CD14-positive monocyte (primary cell): ENCODE data around the gene SPOPL. TPM values are rescaled to one million over a fixed set of nuclear protein-coding genes. Genes with fewer than 3 reads are reported as not detected.

ENCODE experiments used
- DNase-seq, 3 donors: peaks; one replicate each; pipeline ENCODE4 v3.0.0-alpha.2; 2011 to 2022
- H2AFZ ChIP-seq: 2 replicates; pipeline ENCODE4 v1.6.0; 2012; ENCODE audit warnings: mild to moderate bottlenecking, low read depth, low read length, inconsistent platforms; ENCODE audit not compliant: insufficient read depth, poor library complexity, severe bottlenecking
- H3K27ac ChIP-seq, 2 donors: 1 replicate in 1 of 2; 2 replicates in 1 of 2; pipeline ENCODE4 v1.5.1; 2012 to 2013; ENCODE audit warnings: low read length in 2 of 2, control low read depth in 1 of 2, inconsistent platforms in 1 of 2, low read depth in 1 of 2, mild to moderate bottlenecking in 1 of 2
- H3K27me3 ChIP-seq, 2 donors: one replicate each; pipeline versions ENCODE4 v1.6.0 to v1.6.1; 2011 to 2013; ENCODE audit warnings: low read length in 2 of 2; ENCODE audit not compliant: control insufficient read depth in 2 of 2, insufficient read depth in 2 of 2
- H3K36me3 ChIP-seq, 2 donors: replicated peaks in 1 of 2; 1 replicate in 1 of 2; 2 replicates in 1 of 2; pipeline versions ENCODE4 v1.5.1 to v1.6.1; 2012 to 2013; ENCODE audit warnings: low read length in 2 of 2, control low read depth in 1 of 2, inconsistent platforms in 1 of 2, mild to moderate bottlenecking in 1 of 2; ENCODE audit not compliant: insufficient read depth in 2 of 2, control insufficient read depth in 1 of 2
- H3K4me1 ChIP-seq, 2 donors: 1 replicate in 1 of 2; 2 replicates in 1 of 2; pipeline versions ENCODE4 v1.5.1 to v1.6.1; 2012 to 2013; ENCODE audit warnings: low read length in 2 of 2, control low read depth in 1 of 2, inconsistent platforms in 1 of 2, mild to moderate bottlenecking in 1 of 2, moderate library complexity in 1 of 2; ENCODE audit not compliant: insufficient read depth in 2 of 2, control insufficient read depth in 1 of 2
- H3K4me2 ChIP-seq: replicated peaks from 2 replicates; pipeline ENCODE3; 2012; ENCODE audit warnings: low read length, moderate library complexity, mild to moderate bottlenecking; ENCODE audit not compliant: poor library complexity, severe bottlenecking; ENCODE audit errors: extremely low read depth
- H3K4me3 ChIP-seq, 3 experiments: fragments of 200-600 bp in 1 of 3; sonication (generic) in 1 of 3; replicated peaks in 1 of 3; 1 replicate in 2 of 3; 2 replicates in 1 of 3; pipeline ENCODE4 v1.5.1; 2011 to 2013; ENCODE audit warnings: low read length in 3 of 3, mild to moderate bottlenecking in 3 of 3, control low read depth in 2 of 3, low read depth in 2 of 3, inconsistent platforms in 1 of 3, moderate library complexity in 1 of 3
- H3K79me2 ChIP-seq: 2 replicates; pipeline ENCODE4 v1.6.0; 2012; ENCODE audit warnings: mild to moderate bottlenecking, control low read depth, inconsistent platforms, low read length, moderate library complexity; ENCODE audit not compliant: insufficient read depth
- H3K9ac ChIP-seq: 2 replicates; pipeline ENCODE4 v1.6.0; 2017; ENCODE audit warnings: low read length, mild to moderate bottlenecking; ENCODE audit not compliant: insufficient read depth, poor library complexity, severe bottlenecking
- H3K9me3 ChIP-seq, 2 donors: replicated peaks in 1 of 2; 1 replicate in 1 of 2; 2 replicates in 1 of 2; pipeline versions ENCODE4 v1.5.1 to v1.6.1; 2012 to 2013; ENCODE audit warnings: low read length in 2 of 2, control low read depth in 1 of 2; ENCODE audit not compliant: control insufficient read depth in 1 of 2, insufficient read depth in 1 of 2
- H4K20me1 ChIP-seq: 2 replicates; pipeline ENCODE4 v1.6.0; 2012; ENCODE audit warnings: mild to moderate bottlenecking, low read length, control low read depth, moderate library complexity; ENCODE audit not compliant: insufficient read depth
- H3K27ac Mint-ChIP-seq, 7 donors: one replicate each; pipeline ENCODE4 v1.8.0; 2020; ENCODE audit warnings: mild to moderate bottlenecking in 7 of 7, mixed read lengths in 7 of 7, moderate library complexity in 6 of 7, inconsistent platforms in 2 of 7
- H3K27me3 Mint-ChIP-seq, 3 donors: one replicate each; pipeline ENCODE4 v1.8.0; 2021 to 2022; ENCODE audit warnings: low read depth in 3 of 3, mild to moderate bottlenecking in 3 of 3, mixed read lengths in 3 of 3, moderate library complexity in 3 of 3, inconsistent platforms in 1 of 3
- H3K36me3 Mint-ChIP-seq, 2 donors: one replicate each; pipeline ENCODE4 v1.8.0; 2020; ENCODE audit warnings: mixed read lengths in 2 of 2, inconsistent platforms in 1 of 2, mild to moderate bottlenecking in 1 of 2
- H3K4me1 Mint-ChIP-seq: one replicate; pipeline ENCODE4 v1.8.0; 2020; ENCODE audit warnings: mild to moderate bottlenecking, mixed read lengths
- H3K4me3 Mint-ChIP-seq, 2 donors: one replicate each; pipeline ENCODE4 v1.8.0; 2020; ENCODE audit warnings: mild to moderate bottlenecking in 2 of 2, mixed read lengths in 2 of 2, moderate library complexity in 1 of 2
- H3K9me3 Mint-ChIP-seq, 7 donors: one replicate each; pipeline ENCODE4 v1.8.0; 2020 to 2022; ENCODE audit warnings: mixed read lengths in 7 of 7, mild to moderate bottlenecking in 6 of 7, moderate library complexity in 6 of 7, inconsistent platforms in 2 of 7
- CTCF ChIP-seq: fragments of 200-600 bp; IDR thresholded peaks from one replicate; pipeline ENCODE4 v1.8.0; 2022; ENCODE audit warnings: antibody characterized with exemption, mild to moderate bottlenecking
- WGBS: methylation state at CpG from one replicate; pipeline ENCODE4 v1.1.5; 2013; ENCODE audit warnings: missing lambda C conversion rate; ENCODE audit not compliant: insufficient coverage; 5-methylcytosine and 5-hydroxymethylcytosine counted together
- intact Hi-C, 2 donors: fragments of 100-400 bp; cut with micrococcal nuclease; formaldehyde crosslinking; loops; one replicate each; pipeline versions ENCODE4 v1.15.0 to v1.15.1; 2023
- polyA plus RNA-seq, 3 donors: library from polyadenylated mRNA; depleted of rRNA in 1 of 3; unstranded in 2 of 3; stranded (reverse) in 1 of 3; fragments of 300-500 nt in 2 of 3; fragments of >200 nt in 1 of 3; fragmentation: Illumina TruSeq in 2 of 3; gene quantifications; 1 replicate in 2 of 3; 2 replicates in 1 of 3; pipeline ENCODE4 v1.2.3, GENCODE V29; 2012 to 2021

The SPOPL gene
- polyA plus RNA-seq, 3 donors: 13.1 to 22.4 (median 18.1) TPM

DNA sequence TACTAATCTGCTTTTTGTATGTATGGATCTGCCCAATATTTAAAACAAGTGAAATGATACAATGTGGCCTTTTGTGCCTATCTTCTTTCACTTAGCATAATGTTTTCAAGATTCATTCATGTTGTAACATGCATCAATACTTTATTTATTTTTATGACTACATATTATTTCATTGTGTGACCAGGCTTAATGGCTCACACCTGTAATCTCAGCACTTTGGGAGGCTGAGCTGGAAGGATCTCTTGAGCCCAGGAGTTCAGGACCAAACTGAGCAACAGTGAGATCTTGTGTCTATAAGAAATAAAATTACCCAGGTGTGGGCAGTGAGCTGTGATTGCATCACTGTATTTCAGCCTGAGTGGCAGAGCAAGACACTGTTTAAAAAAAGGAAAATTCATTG is 33.2 kb downstream of the SPOPL start:
- H3K9ac ChIP-seq: no peak overlapping the region
- no peaks in the 10 kb centered on the region for H3K4me1 ChIP-seq
- no peaks in the 10 kb centered on the region for H3K27me3 ChIP-seq
- no peak overlapping the region for H2AFZ ChIP-seq
- no peak for DNase-seq
- H3K27ac Mint-ChIP-seq: peak overlapping the region in 1 of 7 donors; percentile 10
- peaks cover 93% of the 10 kb centered on the region for H3K79me2 ChIP-seq
- H3K4me2 ChIP-seq: no peak overlapping the region
- H3K36me3 Mint-ChIP-seq: peaks cover 20 to 43% of the 10 kb centered on the region in 2 donors
- no peak overlapping the region for H3K4me3 Mint-ChIP-seq
- no peak overlapping the region for H3K27ac ChIP-seq
- peaks cover 18% of the 10 kb centered on the region for H3K4me1 Mint-ChIP-seq
- no peaks in the 10 kb centered on the region for H3K27me3 Mint-ChIP-seq
- H3K36me3 ChIP-seq: peaks cover 8 to 37% of the 10 kb centered on the region in 2 donors
- TF ChIP-seq CTCF: no peak
- no peaks in the 10 kb centered on the region for H3K9me3 ChIP-seq
- H3K4me3 ChIP-seq: no peak overlapping the region
- H3K9me3 Mint-ChIP-seq: peaks cover 5 to 11% (median 8%) of the 10 kb centered on the region in 7 donors
- intact Hi-C loops: no loop called here
- H4K20me1 ChIP-seq: peaks cover 95% of the 10 kb centered on the region

DNA sequence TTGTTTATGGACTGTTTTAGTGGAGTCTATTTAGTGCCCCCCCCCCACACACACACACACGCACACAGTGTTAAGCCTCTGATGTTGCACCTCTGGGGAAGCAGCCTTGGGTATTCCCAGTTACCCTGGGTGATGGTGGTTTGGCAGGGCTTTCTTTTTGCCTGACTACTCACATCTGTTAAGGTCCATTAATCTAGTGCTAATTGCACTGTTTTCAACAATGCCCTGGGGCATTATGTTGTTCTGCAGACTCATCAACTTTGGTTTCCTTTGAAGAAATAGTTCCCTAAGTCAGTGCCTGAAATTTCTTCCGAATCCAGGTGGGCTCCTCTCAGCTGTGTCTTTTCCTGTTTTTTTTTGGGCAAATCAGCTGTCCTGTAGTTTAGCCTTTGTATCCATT is 34.7 kb downstream of the SPOPL start:
- no peak overlapping the region for H3K9ac ChIP-seq

More for the DNA sequence above, 34.7 kb downstream of the SPOPL start:
- Histone ChIP-seq H2AFZ (no peak overlapping the region), H3K4me3 (no peak overlapping the region), H3K27ac (peak overlapping the region in 1 of 2 donors; percentile 52), H3K36me3 (peaks cover 8 to 37% of the 10 kb centered on the region in 2 donors), H4K20me1 (peaks cover 86% of the 10 kb centered on the region), H3K9me3 (no peaks in the 10 kb centered on the region), H3K4me2 (no peak overlapping the region), H3K79me2 (peaks cover 84% of the 10 kb centered on the region), H3K4me1 (no peaks in the 10 kb centered on the region), H3K27me3 (no peaks in the 10 kb centered on the region)
- Mint-ChIP-seq H3K27me3 (no peaks in the 10 kb centered on the region), H3K4me1 (peaks cover 20% of the 10 kb centered on the region), H3K27ac (peak overlapping the region in 2 of 7 donors; percentile 32 to 78), H3K36me3 (peaks cover 21 to 42% of the 10 kb centered on the region in 2 donors), H3K9me3 (peaks cover 5 to 13% (median 8%) of the 10 kb centered on the region in 7 donors), H3K4me3 (no peak overlapping the region)
- no peak for TF ChIP-seq CTCF
- 100% methylated on average over 1 of the region's 2 CpGs for WGBS
- intact Hi-C loops: no loop called here
- DNase-seq: no peak
